GM12874 (cell line): ENCODE data around the gene KXD1.
A peak's percentile ranks its signal among the peaks of the same experiment; 100 is the strongest.

Source experiments
- CTCF ChIP-seq: IDR thresholded peaks from 2 replicates; pipeline ENCODE4 v1.5.1; 2011; ENCODE audit warnings: low read depth, mild to moderate bottlenecking, control low read depth, low read length, moderate library complexity; ENCODE audit not compliant: insufficient read depth

KXD1 gene

GRCh38 chr19:18539372-18539771 lies 18.3 kb upstream of the KXD1 start:
- TF ChIP-seq CTCF: no peak

- TF ChIP-seq CTCF: no peak
Observed at GRCh38 chr19:18541258-18541991, 16.2 kb upstream of the KXD1 start.

GRCh38 chr19:18541992-18542940 lies 15.4 kb upstream of the KXD1 start:
- no peak for TF ChIP-seq CTCF

GRCh38 chr19:18542941-18543813 lies 14.5 kb upstream of the KXD1 start, which contains the start of gene FKBP8:
TSS of gene FKBP8 (minus strand) at chr19:18543573. CDS start at chr19:18541970, 1,603 bp downstream.
- no peak for TF ChIP-seq CTCF

- 0 out of 2 replicates have a peak, but pooled peaks have one; percentile 3 for TF ChIP-seq CTCF
Observed at GRCh38 chr19:18543814-18544475, 13.7 kb upstream of the KXD1 start.

- TF ChIP-seq CTCF: no peak
Observed at GRCh38 chr19:18551631-18552030, 6.0 kb upstream of the KXD1 start.

- no peak for TF ChIP-seq CTCF
Observed at GRCh38 chr19:18558202-18558555, 509 bp downstream of the KXD1 start.
